ENCODE measurements around the gene PHF21B.
"Not testable (repeated sequence)": the region's sequence is repeated elsewhere in the genome, so short reads cannot be mapped to it uniquely, and the experiment has no call there.

PHF21B gene

GRCh38 chr22:44915441-44915840, 94.4 kb downstream of the PHF21B start:
- DNase-seq, result no peak

DNA sequence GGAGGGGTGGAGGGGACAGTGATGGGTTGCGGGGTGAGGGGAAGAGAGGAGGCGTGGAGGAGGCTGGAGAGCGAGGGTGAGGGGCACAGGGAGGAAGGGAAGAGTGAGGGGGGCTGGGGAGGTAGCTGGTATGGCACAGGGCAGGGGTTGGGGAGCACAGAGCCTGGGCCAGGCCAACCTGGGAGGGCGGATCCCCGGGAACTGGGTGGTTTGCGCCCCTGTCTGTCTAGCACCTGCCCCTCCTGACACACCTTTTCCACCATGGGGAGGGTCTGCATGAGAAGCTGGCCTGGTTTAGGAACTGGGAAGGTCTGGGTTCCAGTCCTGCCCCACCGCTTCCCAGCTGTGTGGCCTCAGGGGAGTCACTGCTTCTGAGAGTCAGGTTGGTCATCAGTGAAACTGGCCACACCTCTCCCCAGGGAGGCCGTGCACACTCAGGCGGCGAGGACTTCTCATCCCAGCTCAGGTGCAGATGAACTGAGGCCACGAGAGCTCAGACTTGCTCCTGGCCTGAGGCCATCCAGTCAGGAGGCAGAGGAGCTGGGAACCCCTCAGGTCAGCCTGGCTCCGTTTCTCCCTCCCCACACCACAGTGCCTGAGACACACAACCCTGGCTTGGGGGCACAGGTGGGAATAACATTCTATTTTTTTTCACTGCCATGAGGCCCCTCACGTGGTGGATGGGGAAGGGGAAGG, 95.6 kb downstream of the PHF21B start:
- DNase-seq, result no peak

DNA sequence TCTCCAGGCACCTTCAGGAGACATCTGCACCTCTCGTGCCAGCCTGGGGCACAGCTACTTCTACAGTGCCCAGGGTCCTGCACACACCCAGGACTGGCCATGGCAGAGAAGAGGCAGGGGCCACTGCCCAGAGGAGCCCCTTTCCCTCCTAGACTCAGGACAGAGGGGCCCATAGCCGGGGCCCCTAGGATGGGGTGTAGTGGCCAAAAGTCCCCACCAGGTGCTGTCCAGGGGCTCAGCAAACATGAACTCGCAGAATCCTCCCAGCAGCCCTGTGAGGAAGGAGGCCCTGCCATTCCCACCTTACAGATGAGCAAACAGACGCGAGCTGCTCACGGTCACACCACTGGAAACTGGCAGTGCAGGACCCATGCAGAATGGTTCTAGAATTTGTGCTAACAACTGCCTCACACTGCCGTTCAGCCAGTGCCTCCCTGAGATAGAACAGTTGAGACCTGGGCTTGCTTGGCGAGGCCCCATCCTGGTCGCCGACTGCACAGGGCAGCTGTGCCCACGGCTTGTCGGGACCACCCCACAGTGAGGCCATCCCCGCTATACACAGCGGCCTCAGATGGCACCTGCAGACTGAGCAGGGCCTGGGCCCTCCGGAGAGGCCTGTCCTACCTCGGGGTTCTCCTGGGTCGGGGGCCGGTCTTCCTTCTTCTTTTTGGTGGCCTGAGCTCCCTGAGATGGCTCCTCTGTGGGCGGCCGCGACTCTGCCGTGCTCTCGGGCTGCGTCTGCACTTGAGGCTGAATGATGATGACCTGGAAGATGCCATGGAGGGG, 96.4 kb downstream of the PHF21B start:
- DNase-seq, result no peak

- no peak for DNase-seq
Measured at GRCh38 chr22:44909241-44909640, 100.6 kb downstream of the PHF21B start.

- no peak for DNase-seq
Measured at GRCh38 chr22:44907765-44908737, 101.8 kb downstream of the PHF21B start.

DNA sequence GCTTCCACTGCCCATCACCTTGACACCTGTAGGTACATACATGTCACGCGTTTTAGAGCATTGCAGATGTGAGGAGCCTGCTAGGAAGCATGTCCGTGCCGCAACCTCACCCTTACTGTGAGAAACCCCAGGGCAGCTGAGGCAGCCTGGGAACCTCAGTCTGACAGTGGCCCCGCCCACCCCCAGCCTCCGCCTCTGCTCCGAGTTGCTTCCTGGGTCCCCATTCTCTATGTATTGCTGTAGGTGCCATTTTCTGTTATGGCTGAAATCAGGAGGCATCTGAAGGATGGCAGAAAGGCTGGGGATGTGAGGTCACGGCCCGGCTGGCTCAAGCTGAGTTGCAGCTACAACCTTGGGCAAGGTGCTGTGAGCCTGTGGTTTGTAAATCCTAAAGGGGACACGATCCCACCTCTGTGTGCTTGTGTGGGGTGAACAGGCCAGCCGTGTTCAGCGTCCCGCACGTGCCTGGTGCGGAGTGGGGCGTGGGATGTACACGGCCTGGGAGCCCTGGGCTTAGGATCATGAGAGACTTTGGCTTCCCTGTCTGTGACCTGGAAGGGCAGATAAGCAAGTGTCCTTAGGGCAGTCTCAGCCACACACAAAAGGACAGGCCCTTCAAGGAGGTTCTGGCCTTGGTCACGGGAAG, 102.7 kb downstream of the PHF21B start:
- DNase-seq, result no peak

GRCh38 chr22:44906248-44906936, 103.4 kb downstream of the PHF21B start:
- no peak for DNase-seq

- not testable (repeated sequence) for DNase-seq
Measured at GRCh38 chr22:44904492-44905152, 105.2 kb downstream of the PHF21B start.

GRCh38 chr22:44903164-44903563, 106.6 kb downstream of the PHF21B start:
- not testable (repeated sequence) for DNase-seq

DNA sequence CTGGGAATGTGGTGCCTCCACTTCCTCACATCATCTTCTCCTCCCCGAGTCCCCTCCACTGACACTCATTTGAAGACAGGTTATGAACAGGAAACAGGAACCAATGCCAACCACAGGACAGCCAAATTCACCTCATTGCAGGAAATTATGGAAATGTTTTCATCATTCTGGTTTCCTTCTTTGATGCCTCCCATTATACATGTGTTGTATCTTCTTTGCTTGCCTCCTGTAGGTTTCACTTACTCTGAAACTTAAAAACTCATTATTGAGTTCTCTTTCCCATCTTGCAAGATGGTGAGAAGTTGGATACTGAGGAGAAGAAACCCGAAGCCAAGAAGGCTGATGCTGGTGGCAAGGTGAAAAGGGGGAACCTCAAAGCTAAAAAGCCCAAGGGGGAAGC, 108.5 kb downstream of the PHF21B start:
- DNase-seq, result no peak

DNA sequence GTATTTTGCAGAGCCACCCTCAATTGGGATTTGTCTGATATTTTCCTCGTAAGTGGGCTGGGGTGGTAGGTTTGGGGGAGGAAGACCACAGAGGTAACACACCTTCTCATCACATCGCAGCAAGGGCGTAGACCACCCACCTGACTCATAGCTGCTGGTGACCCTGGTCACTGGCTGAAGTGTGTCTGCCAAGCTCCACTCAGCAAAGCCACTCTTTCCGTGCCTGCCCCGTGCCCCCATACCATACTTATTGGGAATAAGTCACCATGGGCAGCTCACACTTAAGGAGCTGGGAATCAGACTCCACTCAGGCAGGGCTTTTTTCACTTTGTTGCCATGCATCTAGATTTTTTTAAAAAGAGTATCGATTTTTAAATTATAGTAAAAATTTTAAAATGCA, 111.6 kb downstream of the PHF21B start:
- DNase-seq, result no peak

DNA sequence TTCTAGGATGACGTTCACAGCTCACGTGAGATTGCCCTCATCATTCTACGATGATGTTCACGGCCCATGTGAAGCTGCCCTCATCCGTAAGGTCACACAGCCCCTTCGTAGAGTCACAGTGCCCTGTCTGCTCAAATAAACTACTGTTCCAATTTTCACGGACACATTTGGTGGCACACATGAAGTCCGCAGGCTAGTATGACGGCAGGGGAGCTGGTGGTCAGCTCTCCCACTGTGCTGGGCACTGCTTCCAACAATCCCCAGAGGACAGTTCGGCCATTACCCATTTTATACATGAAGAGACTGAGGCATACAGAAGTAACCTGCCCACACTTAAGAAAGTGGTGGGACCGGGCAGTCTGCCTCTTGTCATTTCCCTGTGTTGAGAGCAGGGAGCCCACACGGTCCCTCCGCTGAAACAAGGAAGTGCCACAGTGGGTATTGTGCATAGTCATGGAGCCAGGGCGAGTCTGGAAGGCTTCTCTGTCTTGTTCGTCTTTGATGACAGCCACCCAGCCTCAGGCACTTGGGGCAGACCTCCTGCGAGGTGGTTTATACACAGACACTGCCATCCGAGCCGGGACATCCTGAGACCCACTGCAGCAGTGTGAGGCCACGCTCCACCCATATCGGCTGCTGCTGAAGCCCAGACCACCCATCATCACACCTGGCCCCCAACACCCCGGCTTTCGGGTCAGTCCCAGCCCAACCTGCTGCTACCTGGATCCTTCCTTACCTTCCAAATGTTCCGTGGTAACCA, 114.3 kb downstream of the PHF21B start:
- no peak for DNase-seq

DNA sequence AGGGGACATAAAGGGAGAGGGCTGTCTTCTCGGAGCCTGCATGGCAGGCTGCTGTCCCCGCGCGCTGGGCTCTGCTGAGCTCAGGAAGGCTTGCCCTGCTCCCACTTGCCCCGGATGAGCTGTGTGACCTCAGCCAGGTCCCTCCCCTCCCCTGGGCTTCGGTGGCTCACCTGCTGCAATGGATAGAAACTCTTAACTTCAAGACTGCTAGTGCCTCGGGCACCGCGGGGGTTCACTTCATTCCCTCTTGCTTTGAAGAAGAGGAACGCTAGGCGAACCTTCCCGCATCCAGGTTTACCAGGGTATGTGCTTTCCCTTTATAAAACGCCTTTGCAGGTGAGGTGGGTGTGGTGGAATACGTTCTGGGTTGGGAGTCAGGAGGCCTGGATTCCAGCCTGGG, 115.0 kb downstream of the PHF21B start:
- DNase-seq, result no peak

DNA sequence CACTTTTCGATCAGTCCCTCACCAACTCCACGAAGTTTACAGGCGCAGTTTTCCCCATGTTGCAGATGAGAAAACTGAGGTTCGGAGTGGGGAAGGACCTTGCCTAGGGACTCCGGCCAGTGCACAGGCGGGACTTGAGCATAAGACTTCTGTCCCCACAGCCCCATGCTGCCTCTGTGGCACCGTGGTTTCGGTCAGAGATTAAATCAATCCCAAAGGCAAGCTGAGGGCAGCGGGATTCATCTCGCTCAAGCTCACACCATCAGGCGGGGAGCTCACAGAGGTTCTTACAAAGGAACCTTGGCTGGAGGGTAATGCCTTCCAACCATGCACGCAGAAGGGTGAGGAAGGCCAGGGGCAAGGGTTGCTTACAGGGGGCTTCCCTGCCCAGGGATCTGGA, 115.5 kb downstream of the PHF21B start:
- no peak for DNase-seq

- DNase-seq, result no peak
Measured at GRCh38 chr22:44893731-44894080, 116.1 kb downstream of the PHF21B start.

DNA sequence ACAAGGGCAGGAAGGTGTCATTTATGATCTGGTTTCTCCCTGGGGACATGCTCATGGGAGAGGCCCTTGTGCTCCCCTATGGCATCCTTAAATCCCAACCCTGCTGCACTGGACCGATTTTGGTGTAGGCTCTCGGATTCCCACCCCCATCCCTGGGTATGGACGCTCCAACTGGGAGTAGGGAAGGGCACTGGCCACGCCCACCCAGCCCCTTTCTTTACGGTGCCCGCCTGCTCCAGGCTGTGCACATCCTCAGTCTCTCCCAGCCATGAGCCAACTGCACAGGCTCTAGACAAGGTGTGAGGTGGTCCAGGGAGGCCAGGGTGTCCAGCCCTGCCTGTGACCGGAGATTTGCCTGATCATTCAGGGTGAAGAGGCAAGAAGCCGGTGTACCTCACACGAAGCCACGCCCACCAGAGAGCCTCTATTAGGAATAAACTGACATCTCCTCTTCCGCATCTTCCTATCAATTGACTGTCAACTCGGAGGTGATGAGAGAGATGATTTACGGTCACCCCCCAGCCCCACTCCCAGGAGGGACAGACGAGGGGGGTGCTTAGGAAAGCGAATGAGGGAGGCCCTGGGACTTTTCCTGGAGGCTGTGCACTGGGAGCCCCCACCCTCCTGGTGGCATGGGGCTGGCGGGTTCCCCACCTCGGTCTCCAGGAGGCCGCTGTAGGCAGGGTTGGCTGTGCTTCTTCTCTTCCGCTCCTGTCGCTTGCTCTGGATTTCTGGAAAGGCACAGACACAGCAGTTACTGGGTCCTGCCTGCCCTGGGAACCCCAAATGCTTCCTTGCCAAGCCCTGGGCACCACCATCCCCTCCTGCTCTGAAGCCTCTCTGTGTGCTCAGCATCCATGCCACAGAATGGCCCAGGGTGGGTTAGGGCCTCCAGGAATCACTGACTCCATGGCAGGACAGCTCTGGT, 116.7 kb downstream of the PHF21B start:
- no peak for DNase-seq

DNA sequence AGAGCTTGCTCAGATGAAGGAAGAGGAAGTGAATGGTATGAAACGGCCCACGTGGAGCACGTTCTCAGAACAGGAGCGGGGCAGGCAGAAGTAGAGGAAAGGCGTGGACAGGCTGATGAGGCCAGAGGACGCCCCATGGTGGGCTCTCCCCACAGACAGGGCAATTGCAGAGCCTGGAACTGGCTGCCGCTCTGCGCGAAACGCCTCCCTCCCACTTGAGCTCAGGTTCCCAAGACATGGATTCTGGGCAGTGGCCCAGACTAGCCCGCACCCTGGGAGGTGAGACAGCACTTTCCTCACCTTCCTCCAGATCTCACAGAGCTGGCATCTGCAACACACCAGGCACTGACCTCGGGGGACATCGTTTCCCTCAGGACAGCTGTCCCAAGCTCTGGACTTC, 117.6 kb downstream of the PHF21B start:
- DNase-seq, result no peak

DNA sequence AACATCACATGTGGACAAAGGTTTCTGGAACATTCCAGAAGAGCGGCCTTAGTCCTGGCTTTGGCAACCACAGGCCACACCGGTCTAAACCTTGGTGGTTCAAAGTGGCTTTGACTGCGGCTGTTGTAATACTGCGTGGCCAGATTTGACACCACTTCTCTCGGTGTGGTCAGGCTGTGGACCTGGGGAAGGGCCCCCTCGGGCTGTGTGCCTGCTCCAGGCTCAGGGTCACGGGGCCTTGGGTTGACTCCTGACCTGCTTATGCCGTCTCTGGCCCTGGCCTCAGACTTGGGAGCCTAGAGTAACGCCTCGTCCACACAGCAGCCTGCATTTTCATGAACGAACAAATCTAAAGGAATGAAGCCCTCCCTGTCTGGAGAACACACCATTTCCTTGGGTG, 118.0 kb downstream of the PHF21B start:
- no peak for DNase-seq

GRCh38 chr22:44891293-44891747, 118.5 kb downstream of the PHF21B start:
- DNase-seq, result no peak
